Osteoblast (primary cell): ENCODE results near the gene RFC5. TPM values are rescaled to one million over a fixed set of nuclear protein-coding genes. Genes with fewer than 3 reads are reported as not detected.

Experiments used
- DNase-seq: peaks from one replicate; pipeline ENCODE4 v3.0.0; 2011; ENCODE audit warnings: low spot score, mixed read lengths; ENCODE audit not compliant: insufficient read length; ENCODE audit errors: missing footprints
- H2AFZ ChIP-seq: 2 replicates; pipeline ENCODE4 v1.6.0; 2011; ENCODE audit warnings: mild to moderate bottlenecking, low read length
- H3K27ac ChIP-seq: 2 replicates; pipeline ENCODE4 v1.5.1; 2011; ENCODE audit warnings: mild to moderate bottlenecking, low read depth, low read length, moderate library complexity
- H3K27me3 ChIP-seq: 2 replicates; pipeline ENCODE4 v1.6.0; 2012; ENCODE audit warnings: mild to moderate bottlenecking, control low read depth, inconsistent platforms, low read length, moderate library complexity; ENCODE audit not compliant: insufficient read depth
- H3K36me3 ChIP-seq: 2 replicates; pipeline ENCODE4 v1.5.1; 2011; ENCODE audit warnings: mild to moderate bottlenecking, low read length, control low read depth, moderate library complexity; ENCODE audit not compliant: insufficient read depth
- H3K4me1 ChIP-seq: 2 replicates; pipeline ENCODE4 v1.5.1; 2011; ENCODE audit warnings: mild to moderate bottlenecking, low read length, control low read depth, moderate library complexity; ENCODE audit not compliant: insufficient read depth
- H3K4me2 ChIP-seq: 2 replicates; pipeline ENCODE4 v1.6.0; 2011; ENCODE audit warnings: mild to moderate bottlenecking, low read length; ENCODE audit not compliant: insufficient read depth
- H3K4me3 ChIP-seq: fragments of 200-600 bp; sonication (generic); 3 replicates; pipeline ENCODE4 v1.5.1; 2012; ENCODE audit warnings: mild to moderate bottlenecking, low read length, inconsistent platforms; ENCODE audit not compliant: insufficient read depth
- H3K79me2 ChIP-seq: 2 replicates; pipeline ENCODE4 v1.6.0; 2012; ENCODE audit warnings: mild to moderate bottlenecking, low read length, control low read depth, inconsistent platforms; ENCODE audit not compliant: insufficient read depth
- H3K9me3 ChIP-seq: 2 replicates; pipeline ENCODE4 v1.5.1; 2011; ENCODE audit warnings: low read depth, low read length, control low read depth
- H4K20me1 ChIP-seq: 2 replicates; pipeline ENCODE4 v1.6.0; 2012; ENCODE audit warnings: mild to moderate bottlenecking, low read length, control low read depth; ENCODE audit not compliant: insufficient read depth
- total RNA-seq: library from RNA; depleted of rRNA; stranded (reverse); fragments of >200 nt; gene quantifications from 2 replicates; pipeline ENCODE4 v1.2.3, GENCODE V29; 2012
- TF ChIP-seq, protein P1 (sequence below): IDR thresholded peaks from 2 replicates; pipeline ENCODE4 v1.5.1; 2011; ENCODE audit warnings: mild to moderate bottlenecking, low read depth, low read length, moderate library complexity; ENCODE audit errors: extremely low read depth

Gene RFC5
- total RNA-seq, 1 donor = 8.3 TPM

DNA sequence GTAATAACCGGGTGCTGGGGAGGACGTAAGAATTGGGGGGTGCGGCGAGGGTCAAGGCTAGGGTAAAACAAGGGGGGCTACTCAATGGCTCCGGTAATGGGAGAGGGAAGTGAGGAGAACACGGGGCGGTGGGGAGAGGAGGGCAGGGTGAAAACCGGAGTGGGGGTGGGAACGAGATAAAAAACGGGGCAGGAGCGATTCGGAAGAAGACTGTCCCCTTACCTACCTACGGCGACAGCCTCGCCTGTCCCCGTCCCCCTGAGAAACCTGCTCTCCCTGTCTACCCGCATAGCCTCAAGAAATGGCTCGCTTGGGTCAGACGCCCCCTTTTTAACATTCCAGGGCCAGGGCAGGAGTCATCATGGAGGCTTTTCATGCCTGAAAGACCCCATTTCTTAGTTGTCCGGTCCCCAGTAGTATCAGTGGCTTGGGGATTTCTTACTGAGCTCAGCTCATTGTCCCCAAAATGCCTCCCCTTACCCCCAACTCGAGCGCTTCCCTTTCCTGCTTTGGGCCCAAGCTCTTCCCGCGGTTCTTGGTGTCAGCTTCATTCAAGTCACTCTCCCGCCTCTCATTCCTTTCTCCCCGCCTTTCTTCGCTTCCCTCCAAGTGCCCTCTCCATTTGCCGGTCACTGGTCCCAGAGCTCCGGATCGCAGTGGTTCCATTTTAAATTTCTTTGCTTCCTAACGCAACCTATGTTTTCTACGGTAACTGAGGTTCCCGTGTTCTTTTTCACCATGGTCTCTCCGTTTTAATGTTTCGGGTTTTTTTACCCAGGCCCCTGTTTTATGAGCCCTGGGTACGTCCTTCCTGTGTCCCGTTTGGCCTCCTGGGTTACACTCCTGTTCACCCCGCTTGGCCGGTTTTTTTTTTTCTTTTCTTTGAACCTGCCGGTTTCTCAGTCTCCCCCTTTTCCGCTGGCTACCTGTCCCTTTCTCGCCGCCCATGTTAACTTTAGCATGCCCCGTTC lies 45.7 kb downstream of the RFC5 start:
- TF ChIP-seq, protein P1, sequence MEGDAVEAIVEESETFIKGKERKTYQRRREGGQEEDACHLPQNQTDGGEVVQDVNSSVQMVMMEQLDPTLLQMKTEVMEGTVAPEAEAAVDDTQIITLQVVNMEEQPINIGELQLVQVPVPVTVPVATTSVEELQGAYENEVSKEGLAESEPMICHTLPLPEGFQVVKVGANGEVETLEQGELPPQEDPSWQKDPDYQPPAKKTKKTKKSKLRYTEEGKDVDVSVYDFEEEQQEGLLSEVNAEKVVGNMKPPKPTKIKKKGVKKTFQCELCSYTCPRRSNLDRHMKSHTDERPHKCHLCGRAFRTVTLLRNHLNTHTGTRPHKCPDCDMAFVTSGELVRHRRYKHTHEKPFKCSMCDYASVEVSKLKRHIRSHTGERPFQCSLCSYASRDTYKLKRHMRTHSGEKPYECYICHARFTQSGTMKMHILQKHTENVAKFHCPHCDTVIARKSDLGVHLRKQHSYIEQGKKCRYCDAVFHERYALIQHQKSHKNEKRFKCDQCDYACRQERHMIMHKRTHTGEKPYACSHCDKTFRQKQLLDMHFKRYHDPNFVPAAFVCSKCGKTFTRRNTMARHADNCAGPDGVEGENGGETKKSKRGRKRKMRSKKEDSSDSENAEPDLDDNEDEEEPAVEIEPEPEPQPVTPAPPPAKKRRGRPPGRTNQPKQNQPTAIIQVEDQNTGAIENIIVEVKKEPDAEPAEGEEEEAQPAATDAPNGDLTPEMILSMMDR = no peak
- H3K4me3 ChIP-seq = peak overlapping the region; percentile 87
- H3K36me3 ChIP-seq = peaks cover 4% of the 10 kb centered on the region
- no peaks in the 10 kb centered on the region for H3K9me3 ChIP-seq
- peaks cover 42% of the 10 kb centered on the region for H3K79me2 ChIP-seq
- peaks cover 29% of the 10 kb centered on the region for H3K4me1 ChIP-seq
- no peaks in the 10 kb centered on the region for H3K27me3 ChIP-seq
- DNase-seq = peak; percentile 93
- peak overlapping the region; percentile 52 for H2AFZ ChIP-seq
- H3K4me2 ChIP-seq = peak overlapping the region; percentile 94
- peak overlapping the region; percentile 81 for H3K27ac ChIP-seq
- H4K20me1 ChIP-seq = no peaks in the 10 kb centered on the region

DNA sequence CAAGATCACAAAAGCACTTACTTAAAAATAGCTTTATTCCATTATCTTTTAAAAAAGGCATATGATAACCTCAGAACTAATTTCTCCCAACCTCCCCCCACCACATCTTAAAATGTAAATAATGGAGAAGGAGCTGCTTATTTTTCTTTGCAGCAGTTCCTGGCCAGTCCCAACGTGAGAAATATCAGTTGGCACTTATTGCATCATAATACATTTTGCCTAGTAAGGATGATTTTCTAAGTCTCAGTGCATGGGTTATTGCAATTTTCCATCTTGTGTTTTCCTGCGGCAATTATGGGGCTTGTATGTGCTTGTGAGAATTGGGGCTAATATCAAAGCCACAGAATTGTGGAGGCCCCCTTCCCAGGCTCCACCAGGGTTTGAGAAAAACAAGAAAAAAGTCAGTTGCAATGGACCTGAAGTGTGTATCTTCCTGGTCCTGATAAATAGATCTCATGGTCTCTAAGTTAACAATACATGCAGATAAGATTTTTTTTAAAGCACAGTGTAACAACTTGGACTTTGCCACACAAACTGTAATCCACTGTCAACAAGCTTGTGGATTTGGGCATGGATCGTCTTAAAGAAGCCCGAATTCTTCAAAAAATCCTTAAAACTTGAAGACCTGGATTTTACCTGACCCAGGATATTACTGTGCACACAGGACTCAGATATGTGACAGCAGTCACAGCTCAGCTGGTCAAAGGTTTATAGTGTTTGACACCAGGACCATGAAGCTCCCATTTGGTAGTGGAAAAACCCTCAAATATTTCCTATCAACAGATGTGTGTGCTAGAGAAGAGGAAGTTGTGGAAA lies 47.3 kb downstream of the RFC5 start:
- no peaks in the 10 kb centered on the region for H3K27me3 ChIP-seq
- no peak overlapping the region for H3K4me3 ChIP-seq
- TF ChIP-seq, protein P1 = no peak
- no peaks in the 10 kb centered on the region for H3K9me3 ChIP-seq
- H3K36me3 ChIP-seq = no peaks in the 10 kb centered on the region
- no peak overlapping the region for H3K4me2 ChIP-seq
- peaks cover 28% of the 10 kb centered on the region for H3K4me1 ChIP-seq
- H3K27ac ChIP-seq = no peak overlapping the region
- H4K20me1 ChIP-seq = no peaks in the 10 kb centered on the region
- DNase-seq = peak; percentile 88
- peaks cover 26% of the 10 kb centered on the region for H3K79me2 ChIP-seq
- H2AFZ ChIP-seq = no peak overlapping the region

DNA sequence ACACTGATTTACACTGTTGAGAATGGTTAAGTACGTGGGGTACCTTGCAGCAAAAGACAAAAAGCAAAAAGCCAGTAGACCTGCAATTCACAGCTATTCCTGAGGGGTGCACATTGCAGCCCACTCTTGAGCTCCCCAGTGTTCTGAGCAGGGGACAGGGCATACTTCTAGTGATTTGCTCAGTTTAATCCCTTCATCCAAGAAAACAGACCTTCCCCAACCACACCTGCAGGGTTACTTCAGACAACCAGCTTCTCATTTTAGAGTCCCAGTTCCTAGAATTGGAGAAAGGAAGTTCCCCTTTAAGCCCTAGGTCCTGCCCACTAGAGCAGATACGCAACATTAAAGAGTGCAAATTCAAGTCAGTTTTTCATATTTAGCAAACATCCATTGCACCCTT lies 48.1 kb downstream of the RFC5 start:
- Histone ChIP-seq H3K36me3 (no peaks in the 10 kb centered on the region), H3K9me3 (no peaks in the 10 kb centered on the region), H3K27ac (no peak overlapping the region), H3K27me3 (no peaks in the 10 kb centered on the region), H3K4me2 (no peak overlapping the region), H4K20me1 (no peaks in the 10 kb centered on the region), H3K4me3 (no peak overlapping the region), H3K4me1 (peaks cover 22% of the 10 kb centered on the region), H2AFZ (no peak overlapping the region), H3K79me2 (peaks cover 21% of the 10 kb centered on the region)
- TF ChIP-seq, protein P1 = peak; percentile 11
- no peak for DNase-seq
